ENCODE results near the gene ADCY10. TPM values are rescaled to one million over a fixed set of nuclear protein-coding genes. Genes with fewer than 3 reads are reported as not detected.

The ADCY10 gene
- total RNA-seq, 1 donor from 2014 or later, result under 0.01 TPM

GRCh38 chr1:167803358-167804207 lies 110.4 kb downstream of the ADCY10 start:
- DNase-seq, result peak; percentile 98

DNA sequence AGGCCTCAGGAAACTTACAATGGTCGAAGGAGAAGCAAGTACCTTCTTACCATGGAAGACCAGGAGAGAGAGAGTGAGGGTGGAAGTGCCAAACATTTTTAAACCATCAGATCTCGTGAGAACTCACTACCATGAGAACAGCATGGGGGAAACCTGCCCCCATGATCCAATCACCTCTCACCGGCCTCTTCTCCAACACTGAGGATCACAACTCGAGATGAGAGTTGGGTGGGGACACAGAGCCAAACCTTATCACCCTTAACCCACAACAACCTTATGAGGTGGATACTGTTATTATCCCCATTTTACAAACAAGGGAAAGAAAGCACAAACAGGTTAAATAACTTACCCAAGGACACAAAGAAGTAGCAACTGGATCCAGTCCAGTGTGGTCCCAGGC lies 111.7 kb downstream of the ADCY10 start:
- no peak for DNase-seq

DNA sequence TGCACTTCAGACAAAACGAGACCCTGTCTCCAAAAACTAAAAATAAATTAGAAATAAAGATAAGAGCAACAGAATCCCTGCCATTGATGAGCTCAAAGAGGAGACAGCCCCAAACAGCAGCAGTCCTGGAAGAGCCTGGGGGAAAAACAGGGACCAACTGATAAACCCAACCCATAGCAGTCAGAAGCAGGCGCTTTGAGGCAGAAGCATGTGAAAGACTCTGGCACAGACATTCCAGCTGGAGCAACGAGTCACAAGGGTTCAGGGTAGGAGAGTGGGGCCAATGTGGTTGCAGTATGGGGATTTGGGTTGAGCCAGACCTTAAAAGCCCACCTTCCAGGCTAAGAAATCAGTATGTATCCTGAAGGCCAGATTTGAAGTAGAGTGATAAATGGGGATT lies 113.7 kb downstream of the ADCY10 start:
- no peak for DNase-seq

DNA sequence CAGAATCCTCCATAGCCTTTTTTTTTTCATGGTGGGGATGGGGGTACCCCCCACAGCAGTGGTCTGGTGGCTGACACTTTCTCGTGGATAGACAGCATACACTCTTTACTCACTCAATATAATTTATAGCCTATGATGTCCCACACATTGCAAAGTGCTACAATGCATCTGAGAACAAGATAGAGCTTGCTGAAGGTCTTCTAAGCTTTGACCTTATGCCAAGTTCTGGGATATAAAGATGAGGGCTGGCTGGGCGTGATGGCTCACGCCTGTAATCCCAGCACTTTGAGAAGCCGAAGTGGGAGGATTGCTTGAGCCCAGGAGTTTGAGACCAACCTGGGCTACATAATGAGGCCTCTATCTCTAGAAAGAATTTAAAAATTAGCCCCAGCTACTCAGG lies 114.2 kb downstream of the ADCY10 start:
- DNase-seq, result no peak

DNA sequence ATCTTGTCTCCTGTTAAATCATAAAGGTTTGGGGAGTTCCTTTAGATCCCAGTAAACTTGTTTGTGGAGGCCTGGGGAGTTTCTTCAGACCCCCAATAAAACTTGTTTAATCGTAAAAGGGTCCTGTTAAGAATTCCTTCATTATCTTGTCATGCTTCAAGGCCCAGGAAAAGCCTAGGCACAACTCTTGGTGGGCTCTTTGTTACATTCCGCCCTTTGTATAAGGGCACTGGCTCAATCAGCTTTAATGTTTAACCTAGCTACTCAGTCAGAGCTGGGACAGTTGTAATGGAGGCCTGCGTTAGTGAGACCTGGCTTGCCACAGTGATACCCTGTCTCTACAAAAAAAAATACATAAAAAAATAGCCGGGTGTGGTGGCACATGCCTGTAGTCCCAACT lies 115.0 kb downstream of the ADCY10 start:
- DNase-seq, result no peak

DNA sequence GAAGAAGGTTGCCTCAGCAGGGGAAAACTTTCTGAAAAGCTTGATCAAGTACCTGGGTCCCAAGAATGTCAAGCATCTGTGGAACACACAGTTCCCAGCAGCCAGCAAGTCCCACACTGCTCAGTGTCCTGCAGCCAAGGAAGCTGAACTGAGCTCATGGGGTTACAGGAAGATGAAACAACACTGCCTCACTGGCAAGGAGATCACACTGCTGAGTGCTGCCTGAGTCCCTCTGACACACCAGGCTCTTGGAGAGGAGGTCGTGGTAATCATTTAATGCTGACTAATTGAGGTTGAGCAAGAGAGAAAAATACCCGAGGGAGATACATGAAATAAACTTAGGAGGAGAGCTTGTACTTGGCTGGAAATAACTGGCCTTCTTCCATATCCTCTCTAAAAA lies 116.9 kb downstream of the ADCY10 start:
- peak; percentile 89 for DNase-seq

DNA sequence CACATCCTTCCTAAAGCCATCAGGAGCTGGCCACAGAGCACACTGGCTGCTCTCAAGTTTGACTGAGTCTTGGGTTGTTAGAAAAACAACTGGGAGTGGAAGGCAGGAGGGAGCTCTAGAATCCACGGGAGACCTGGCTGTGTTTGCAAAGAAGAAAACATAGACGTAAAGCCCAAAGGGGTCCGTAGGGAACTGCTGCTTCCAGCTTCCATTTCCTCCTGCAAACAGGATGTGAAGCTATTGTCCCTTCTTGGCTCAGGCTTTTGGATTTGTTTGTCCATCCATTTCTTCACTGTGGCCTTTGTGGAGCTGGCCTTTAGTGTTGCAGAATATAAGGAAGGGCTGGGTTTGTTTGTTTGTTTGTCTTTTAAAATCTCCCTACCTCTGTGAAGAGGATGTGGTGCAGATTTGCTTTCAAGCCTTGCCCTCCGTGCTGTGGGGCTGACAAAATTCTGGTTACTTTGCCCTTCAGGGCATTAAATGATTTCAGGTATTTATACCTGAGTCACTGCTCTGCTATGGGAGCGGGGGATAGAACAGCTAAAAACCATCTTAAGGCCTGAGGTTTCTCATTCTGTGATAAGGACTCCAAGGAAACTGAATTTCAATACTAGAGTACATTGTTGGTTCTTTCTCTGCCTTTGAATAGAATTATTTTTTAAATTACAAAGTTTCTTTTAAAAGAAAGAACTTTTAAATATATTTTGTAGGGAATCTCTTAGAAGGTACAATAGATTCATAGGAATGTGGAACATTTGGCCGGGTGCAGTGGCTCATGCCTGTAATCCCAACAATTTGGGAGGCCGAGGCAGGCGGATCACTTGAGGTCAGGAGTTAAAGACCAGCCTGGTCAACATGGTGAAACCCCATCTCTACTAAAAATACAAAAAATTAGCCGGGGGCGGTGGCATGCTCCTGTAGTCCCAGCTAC lies 117.9 kb downstream of the ADCY10 start:
- peak; percentile 70 for DNase-seq

GRCh38 chr1:167794043-167794442 lies 119.9 kb downstream of the ADCY10 start:
- no peak for DNase-seq

GRCh38 chr1:167792188-167792565 lies 121.8 kb downstream of the ADCY10 start:
- no peak for DNase-seq

GRCh38 chr1:167791281-167792187 lies 122.4 kb downstream of the ADCY10 start:
- no peak for DNase-seq

GRCh38 chr1:167790117-167790516 lies 123.8 kb downstream of the ADCY10 start:
- no peak for DNase-seq

GRCh38 chr1:167789501-167789900 lies 124.4 kb downstream of the ADCY10 start:
- no peak for DNase-seq

GRCh38 chr1:167786502-167786901 lies 127.4 kb downstream of the ADCY10 start:
- no peak for DNase-seq

GRCh38 chr1:167784876-167785550 lies 128.9 kb downstream of the ADCY10 start:
- no peak for DNase-seq

- no peak for DNase-seq
Measured at GRCh38 chr1:167782946-167783345, 131.0 kb downstream of the ADCY10 start.

DNA sequence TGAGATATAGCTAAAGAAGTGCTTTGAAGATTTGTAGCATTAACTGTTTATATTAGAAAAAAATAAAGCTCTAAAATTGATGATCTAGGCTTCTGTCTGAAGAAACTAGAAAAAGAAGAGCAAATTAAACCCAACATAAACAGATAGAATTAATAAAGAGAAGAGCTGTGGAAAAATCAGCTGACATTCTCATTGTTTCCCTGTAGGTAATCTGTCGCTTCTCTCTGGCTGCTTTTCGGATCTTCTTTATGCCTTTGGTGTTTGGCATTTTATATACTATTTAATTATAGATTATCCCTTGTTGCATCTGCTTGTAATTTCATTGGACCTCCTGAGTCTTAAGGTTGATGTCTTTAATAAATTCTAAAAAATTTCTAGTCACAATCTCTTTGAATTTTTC lies 132.4 kb downstream of the ADCY10 start:
- no peak for DNase-seq

- no peak for DNase-seq
Measured at GRCh38 chr1:167777269-167777650, 136.7 kb downstream of the ADCY10 start.

DNA sequence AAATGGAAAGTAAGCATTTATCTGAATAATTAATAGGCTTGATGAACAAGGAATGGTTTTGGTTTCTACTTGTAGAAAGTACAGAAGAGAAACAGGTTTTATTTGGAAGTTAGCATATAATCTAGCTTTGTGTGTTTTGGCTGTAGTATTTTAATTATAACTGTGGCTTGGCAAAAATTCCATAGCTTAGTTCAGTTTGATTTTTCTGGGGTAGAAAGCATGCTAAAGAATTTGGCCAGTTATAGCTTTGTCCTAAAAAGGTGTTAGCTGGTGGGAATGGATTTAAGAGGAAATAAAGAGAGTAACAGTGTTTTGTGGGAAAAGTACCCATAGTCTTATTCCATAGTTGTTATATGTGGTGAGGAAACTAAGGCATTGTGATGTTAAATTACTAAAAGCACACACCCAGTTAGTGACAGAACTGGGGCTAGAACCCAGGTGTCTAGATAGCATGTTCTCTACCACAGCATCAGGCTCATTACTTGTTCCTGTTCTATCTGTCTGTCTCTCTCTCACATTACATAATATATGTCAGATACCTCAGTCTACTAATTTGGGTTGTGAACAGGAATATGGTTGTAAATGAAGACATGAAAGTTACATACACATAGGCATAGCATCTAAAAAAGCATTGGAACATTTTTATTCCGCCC lies 137.2 kb downstream of the ADCY10 start:
- DNase-seq, result no peak

GRCh38 chr1:167776151-167776550 lies 137.8 kb downstream of the ADCY10 start:
- no peak for DNase-seq

DNA sequence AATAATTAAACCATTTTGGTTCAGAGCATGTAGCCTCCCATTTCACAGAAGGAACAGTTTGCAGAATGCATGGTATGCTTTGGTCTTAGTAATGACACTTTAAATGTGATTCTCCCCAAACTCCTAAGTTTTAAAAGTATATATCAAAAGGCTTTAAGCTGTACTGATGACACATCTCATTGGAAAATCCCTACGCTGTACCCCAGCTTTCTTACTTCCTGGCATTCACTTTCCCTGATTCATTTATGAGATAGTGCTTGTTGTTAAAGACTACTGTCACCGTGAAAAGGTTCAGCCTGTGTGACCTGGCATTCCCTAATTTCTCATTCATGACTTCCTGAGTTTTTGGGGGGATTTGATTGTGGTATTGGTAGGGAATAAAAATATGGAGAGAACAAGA lies 138.8 kb downstream of the ADCY10 start:
- peak; percentile 53 for DNase-seq

DNA sequence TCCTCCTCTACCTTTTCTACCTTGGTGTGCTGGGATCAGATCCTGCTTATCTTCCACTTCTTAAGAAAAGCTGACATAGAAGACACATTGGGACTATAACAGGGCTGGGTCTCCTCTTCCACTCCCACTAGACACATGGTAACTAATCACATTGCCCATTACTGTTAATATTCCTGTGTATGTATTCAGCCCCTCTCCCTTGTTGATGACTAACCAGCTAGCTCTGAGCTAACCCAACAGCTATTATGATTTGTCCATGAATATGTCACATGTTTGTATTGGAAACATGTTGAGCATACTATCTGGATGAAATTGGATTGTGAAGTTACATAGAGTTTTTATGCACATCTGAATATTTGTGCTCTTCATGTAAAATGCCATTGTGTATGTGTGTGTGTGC lies 139.2 kb downstream of the ADCY10 start:
- peak; percentile 55 for DNase-seq

DNA sequence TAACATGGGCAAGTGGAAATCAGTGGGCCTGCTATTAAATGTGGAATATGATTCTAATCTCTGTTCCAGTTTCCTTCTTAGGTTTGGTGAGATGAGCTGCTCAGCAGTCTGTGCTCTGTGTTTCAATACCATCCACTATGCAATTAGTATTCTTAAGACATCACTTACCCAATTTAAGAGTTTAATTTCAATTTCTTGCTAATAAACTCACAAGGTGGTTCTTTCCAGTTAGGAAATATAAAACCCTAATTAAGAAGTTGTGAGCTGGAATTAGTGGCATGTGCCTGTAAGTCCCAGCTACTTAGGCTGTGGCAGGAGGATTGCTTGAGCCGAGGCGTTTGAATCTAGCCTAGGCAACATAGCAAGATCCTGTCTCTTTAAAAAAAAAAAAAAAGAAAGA lies 140.4 kb downstream of the ADCY10 start:
- DNase-seq, result no peak
